GM12892 (cell line): ENCODE data around the gene KDM8.

ENCODE experiments used
- POLR2A ChIP-seq: IDR thresholded peaks from 2 replicates; pipeline ENCODE4 v1.6.1; 2011; ENCODE audit warnings: low read depth, low read length, control low read depth
- POLR2AphosphoS5 ChIP-seq: IDR thresholded peaks from 2 replicates; pipeline ENCODE4 v1.6.1; 2011; ENCODE audit warnings: low read depth, low read length, control low read depth
- TAF1 ChIP-seq: IDR thresholded peaks from 2 replicates; pipeline ENCODE4 v1.6.1; 2011; ENCODE audit warnings: low read depth, mild to moderate bottlenecking, control low read depth, low read length, borderline replicate concordance

DNA sequence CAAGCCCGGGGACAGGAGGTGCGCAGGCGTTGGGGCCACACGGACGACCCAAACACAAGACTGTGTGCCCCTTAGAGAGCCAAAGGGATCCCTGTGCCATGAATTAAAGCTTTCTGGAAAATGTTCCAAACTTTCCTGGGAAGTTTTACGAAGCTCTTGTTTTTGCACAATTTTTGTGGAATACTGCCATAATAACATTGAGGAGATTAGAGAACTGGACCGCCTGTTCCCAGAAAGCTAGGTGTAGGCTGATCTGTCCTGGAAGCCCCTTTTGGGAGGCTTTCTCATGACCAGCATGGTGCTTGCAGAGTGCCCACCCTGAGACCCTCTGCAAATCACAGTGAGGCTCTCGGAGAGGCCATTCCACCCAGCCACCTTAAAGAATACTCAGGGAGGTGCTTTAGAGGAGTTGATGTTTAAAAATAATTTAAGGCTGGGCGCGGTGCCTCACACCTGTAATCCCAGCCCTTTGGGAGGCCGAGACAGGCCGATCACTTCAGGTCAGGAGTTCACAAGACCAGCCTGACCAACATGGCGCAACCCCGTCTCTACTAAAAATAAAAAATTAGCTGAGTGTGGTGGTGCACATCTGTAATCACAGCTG, 1.1 kb downstream of the KDM8 start:
- TF ChIP-seq TAF1, result no peak
- TF ChIP-seq POLR2AphosphoS5, result no peak
- no peak for TF ChIP-seq POLR2A
